GM18870 (cell line): ENCODE results near the gene PLPP6.
A peak's percentile ranks its signal among the peaks of the same experiment; 100 is the strongest.
"Not testable (repeated sequence)": the region's sequence is repeated elsewhere in the genome, so short reads cannot be mapped to it uniquely, and the experiment has no call there.

Source experiments
- ATAC-seq: cut with Tn5 transposase; IDR thresholded peaks from one replicate; pipeline ENCODE4 v1.9.1; 2021; ENCODE audit warnings: moderate library complexity; ENCODE audit not compliant: unreplicated experiment

The PLPP6 gene

DNA sequence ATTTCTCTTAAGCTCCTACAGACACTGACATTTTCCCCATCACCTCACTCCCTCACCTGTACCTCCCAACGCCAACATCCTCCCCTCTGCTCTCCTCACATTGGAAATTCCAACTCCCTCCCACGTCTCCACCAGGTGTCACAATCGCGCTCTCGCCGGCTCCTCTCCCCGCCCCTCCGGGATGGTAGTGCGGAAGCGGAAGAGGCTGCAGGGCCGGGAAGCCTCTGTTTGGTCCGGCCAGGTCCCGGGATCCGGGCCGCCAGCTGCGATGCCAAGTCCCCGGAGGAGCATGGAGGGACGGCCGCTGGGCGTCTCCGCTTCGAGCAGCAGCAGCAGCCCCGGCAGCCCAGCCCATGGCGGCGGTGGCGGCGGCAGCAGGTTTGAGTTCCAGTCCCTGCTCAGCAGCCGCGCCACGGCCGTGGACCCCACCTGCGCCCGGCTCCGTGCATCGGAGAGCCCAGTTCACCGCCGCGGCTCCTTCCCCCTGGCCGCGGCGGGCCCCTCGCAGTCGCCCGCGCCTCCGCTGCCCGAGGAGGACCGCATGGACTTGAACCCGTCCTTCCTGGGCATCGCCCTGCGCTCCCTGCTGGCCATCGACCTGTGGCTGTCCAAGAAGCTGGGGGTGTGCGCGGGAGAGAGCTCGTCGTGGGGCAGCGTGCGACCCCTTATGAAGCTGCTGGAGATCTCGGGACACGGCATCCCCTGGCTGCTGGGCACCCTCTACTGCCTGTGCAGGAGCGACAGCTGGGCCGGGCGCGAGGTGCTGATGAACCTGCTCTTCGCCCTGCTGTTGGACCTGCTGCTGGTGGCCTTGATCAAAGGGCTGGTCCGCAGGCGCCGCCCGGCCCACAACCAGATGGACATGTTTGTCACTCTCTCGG is at the start of gene PLPP6:
TSS of gene PLPP6 (plus strand) at position 187 of the 881 bp plus-strand sequence. CDS start at position 269, 82 bp downstream.
- peak; percentile 71 for ATAC-seq

DNA sequence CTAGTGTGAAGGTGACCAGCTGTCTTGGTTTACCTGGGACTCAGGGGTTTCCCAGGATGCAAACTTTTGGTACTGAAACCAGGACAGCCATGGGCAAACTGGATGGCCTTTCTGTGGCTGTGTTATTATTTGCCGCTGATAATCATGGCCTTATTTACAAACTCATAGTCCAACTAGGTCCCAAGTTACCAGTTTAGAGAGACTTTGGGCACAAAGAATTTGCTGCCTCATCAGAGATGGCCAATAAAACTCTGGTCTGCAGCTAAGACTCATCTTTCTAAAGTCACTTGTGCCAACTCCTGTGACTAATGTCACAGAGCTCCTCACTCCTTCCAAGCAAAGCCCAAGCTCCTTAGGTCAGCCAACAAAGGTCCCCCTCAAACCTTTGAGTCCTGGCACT is 47.5 kb upstream of the PLPP6 start:
- ATAC-seq = no peak

DNA sequence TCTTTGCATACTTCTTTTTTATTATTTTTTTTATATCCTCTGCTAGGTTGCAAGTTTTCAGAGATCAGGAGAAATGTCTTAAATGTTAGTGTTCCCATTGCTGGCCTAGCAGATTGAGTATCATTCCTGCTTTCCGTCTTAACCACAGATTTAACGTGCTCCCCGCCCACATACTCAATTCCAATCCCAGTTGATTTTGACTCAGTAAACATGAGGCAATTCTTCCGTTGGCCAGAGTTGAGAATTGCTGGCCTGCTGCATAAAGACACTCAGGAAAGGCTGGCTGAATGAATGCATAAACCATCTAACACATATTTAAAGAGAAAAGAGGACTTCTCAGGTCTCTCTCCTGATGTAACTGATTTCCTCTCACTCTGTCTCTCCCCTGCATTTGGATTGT is 46.8 kb upstream of the PLPP6 start:
- ATAC-seq = no peak

DNA sequence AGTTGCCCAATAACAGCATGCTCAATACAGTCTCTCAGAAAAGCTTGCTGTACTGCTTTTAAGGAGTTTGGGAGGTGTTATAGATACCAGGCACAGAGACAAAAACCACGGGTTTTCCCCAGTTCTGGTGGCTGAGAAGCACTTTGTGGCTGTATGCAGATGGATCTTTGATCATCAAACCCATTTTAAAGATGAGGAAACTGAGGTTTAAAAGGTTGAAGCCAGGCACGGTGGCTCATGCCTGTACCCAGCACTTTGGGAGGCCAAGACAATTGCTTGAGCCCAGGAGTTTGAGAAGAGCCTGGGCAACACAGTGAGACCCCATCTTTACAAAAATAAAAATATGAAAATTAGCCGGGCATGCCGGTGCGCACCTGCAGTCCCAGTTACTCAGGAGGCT is 46.3 kb upstream of the PLPP6 start:
- ATAC-seq = no peak

DNA sequence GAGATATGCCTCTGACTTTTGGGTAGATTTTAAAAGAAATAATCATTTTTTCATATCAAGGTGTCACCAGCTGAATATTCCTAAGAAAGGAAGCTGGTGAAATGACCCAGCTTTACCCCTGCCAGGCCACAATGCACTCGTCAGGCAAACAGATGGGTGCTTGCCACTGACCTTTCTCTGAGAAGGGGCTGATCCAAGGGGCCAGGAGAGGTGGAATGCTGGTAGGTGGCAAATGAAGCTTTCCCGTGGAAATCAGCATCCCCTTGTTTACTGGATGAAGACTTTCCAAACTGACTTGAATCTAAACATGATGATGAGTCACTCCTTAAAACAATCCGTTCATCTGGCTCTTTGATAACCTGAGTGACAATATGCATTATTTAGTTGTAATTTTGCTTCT is 44.3 kb upstream of the PLPP6 start:
- ATAC-seq = no peak

DNA sequence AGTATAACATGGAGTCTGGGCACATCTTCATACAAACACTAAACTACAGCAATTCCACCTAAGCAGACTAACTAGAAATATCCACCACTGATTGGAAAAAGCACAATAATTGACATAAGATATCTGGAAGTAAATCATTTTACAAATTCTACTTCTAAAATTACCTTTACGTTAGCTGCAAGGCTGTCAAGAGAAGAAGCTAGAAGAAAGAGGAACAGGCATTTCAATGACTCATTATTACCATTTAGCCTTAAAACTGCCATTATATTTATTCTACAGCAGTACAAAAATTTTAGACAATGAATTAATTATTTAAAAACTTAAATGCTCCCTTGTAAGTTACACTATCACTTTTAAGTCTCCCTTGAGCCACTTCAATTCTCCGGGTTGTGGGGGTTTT is 43.4 kb upstream of the PLPP6 start:
- no peak for ATAC-seq

DNA sequence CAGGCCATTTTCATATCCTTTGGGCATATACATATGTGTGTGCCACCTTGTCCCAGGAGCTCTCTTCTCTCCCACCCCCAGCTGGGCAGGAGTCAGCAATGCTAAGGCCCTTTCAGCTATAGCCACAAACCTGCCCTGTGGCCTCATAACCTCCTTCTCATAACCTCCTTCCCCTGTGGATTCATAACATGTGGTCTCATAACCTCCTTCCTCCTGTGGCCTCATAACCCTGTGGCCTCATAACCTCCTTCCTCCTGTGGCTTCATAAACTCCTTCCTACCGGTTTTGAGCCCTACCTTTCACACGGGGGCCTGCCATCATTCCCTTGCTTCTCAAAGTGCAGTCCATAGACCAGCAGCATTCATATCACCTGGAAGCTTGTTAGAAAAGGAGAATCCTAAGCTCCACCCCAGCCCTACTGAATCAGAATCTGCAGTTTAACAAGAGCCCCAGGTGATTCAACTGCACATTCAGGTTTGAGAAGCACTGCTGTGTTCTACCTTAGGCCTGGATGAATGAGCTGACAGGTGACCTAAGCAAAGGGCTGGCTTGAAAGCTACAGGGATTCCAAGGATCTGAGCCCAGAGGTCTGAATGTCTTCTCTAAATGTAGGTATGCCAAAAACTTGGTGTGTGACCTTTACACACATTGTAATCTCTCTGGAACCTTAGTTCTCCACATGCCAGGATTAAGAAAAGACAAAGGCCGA is 41.9 kb upstream of the PLPP6 start:
- no peak for ATAC-seq

DNA sequence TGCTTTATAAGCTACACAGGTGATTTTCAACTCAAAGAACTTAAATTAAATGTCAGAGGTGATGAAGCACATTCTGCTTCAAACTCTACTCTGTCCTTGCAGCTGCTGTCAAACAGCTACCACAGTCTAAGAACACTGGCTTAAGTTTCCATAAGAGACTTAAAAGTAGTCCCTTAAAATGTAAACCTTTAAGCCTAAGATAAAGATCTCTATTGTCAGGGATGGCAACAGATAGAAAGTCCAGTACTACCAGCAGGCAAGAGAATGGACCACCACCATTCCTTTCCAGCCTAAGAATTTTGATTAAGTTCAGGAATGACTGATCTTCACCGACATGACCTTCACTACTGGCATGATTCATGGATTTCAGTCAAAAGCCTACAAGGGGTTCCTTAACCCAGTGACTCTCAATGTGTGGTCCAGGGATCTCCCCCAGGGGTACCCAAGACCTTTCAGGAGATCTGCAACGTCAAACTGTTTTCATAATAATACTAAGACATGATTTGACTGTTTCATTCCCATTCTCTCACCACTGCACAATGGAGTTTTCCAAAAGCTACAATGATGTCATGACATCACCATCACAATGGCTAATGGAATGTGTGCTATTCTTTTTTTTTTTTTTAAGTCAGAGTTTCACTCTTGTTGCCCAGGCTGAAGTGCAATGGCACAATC is 41.1 kb upstream of the PLPP6 start:
- ATAC-seq = no peak

DNA sequence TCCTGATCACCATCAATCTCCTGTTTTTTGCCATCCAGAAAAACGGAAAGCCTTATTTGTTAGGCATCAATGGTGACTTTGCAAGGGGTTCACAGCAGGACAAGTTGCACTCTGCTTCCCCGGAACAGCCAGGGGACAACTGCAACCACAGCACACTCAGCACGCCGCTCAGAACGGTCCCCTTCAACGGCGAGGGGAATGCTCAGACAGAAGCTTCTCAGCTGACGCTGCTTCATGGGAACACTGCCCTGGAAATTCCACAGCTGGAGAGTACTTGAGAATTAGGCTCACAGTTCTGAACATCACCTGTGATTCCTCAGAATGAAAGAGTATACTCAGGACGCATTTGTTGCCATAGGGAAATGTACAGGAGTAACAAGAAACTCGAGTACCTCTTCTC is 40.1 kb upstream of the PLPP6 start:
- no peak for ATAC-seq

DNA sequence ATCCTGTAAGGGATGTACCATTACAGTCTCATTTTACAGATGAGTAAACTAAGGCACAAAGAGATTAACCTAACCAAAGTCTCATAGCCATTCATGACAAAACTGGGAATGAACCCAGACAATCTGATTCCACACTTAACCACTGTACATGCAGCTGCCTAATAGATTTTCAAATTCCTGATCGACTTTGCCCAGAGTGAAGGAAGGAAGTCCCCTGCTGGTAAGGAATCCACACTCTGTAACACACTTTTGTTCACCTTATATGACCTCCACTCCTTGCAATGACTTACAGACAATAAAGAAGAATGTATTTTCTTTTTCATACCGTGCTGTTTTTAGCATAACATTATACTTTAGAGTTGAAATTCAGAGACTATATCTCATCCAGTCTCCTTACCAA is 31.3 kb upstream of the PLPP6 start:
- no peak for ATAC-seq

DNA sequence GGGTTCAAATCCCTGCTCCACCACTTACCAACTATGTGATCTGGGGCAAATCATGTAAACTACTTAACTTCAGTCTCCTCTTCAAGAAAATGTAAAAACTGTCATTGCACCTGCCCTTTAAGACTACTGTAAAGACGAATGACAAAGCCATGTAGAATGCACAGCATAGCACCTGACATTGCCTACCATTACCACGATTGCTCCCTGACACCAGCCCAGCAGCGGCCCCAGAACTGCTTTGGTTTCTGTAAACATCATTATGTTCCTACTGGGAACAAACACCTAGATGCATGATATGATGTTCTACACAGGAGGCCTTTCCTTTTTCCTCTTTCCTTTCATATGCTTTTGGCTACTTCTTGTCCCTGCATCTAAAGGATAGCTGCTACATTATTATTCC is 23.1 kb upstream of the PLPP6 start:
- ATAC-seq = no peak

DNA sequence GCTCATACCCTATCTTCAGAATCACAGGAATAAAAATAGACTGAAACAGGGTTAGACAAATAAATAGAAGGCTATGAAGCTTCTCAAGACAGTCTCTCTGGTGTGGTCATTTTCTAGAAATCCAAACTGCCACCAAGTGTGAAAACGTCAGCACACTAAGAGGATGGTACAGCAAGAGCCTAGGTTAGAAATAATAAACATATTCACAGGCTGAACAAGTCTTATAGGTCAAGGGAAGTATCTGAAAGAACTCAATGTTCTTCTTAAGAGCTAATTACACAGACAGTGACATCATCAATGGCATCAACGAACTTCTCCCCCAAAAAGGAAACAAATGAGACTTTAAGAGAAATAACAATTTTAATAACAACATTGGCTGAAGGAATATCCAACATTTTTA is 22.7 kb upstream of the PLPP6 start:
- no peak for ATAC-seq

DNA sequence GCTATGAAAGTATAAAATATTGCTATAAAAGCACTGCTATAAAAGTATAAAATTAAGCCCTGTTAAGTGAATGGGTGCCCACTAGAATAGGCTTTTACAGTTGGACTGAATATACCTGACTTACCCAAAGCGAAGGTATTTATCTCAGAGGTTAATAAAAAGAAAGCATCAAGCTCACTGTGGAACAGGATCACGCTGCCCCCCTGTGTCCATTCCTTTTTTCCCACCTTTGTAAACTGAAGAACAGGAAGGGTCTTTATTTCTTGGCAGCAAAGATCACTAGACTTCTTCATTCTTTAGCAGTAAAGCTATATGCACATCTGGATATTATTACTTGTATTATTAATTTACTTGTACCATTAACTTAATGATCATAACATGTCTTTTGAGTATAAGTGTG is 22.1 kb upstream of the PLPP6 start:
- no peak for ATAC-seq

DNA sequence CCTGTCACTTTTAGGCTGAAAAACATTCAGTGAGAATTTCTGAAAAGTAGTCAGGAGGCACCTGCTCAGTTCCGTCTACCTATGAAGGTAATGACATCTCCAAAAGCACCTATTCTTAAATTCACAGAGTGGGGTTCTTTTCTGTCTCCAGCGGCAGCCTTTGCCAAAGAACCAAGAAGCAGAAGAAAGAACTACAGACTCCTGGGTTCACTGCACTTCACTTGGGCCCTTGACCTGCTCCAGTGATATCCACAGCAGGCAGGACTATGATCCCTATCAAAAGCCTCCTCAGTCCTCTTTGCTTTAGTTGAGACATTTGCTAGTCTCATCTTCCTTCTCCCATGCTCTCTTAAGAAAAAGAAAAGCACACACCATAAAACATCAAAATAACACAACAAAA is 19.7 kb upstream of the PLPP6 start:
- ATAC-seq = no peak

DNA sequence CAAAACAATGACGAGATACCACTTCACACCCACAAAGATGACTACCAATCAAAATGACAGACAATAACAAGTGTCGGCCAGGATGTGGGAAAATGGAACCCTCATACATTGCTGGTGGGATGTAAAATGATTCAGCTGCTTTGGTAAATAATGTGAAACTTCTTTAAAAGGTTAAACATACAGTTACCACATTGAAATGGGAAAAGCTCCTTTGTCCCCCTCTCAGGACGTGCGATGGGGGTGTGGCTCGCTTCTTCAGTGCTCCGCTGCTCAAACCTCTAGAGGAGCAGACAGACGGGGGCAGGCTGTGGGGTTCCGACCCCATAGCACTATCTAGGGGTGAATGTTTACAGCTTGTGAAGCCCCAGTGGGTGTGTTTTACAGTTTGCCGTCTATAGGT is 8.0 kb upstream of the PLPP6 start:
- ATAC-seq = no peak

DNA sequence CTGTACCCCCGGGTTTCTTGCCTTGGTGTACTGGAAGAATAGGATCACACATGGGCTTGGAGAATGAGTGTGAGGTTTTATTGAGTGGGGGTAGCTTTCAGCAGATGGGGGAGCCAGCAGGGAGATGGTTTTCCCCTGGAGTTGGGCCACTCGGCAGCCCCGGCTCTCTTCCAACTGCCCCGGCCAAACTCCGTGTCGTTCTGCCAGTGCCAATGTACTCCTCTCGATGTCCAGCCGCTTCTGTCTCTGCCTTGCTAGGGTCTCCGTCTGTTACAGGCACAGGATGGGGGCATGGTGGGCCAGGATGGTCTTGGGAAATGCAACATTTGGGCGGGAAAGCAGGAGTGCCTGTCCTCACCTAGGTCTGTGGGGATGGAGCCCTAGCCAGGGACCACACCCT is 7.6 kb upstream of the PLPP6 start:
- ATAC-seq = no peak

DNA sequence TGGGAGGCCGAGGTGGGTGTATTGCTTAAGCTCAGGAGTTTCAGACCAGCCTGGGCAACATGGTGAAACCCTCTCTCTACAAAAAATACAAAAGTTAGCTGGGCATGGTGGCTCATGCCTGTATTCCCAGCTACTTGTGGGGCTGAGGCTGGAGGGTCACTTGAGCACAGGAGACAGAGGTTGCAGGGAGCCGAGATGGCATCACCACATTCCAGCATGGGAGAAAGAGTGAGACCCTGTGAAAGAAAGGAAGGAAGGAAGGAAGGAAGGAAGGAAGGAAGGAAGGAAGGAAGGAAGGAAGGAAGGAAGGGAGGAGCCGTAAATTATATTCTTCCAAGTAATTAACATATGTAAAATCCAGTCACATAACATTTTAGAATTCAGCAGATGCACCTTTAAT is 5.9 kb upstream of the PLPP6 start:
- ATAC-seq = not testable (repeated sequence)

DNA sequence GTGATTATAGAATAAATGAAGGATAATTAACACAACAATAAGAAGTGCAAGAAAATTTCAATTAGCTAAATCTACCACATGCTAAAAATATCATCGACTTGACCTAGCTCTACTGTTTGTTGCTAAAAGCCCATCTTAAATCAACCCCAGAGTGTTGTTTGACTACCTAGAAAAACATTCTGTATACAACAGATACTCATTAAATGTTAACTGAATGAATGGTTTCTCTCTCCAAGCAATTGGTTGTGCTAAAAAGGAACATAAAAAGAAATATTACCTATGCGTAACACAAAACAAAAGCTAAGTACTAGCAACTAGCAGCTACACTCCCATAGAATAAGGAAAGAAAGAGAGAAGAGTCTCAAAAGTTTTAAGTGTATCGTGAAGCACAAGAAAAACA is 5.5 kb upstream of the PLPP6 start:
- ATAC-seq = no peak

DNA sequence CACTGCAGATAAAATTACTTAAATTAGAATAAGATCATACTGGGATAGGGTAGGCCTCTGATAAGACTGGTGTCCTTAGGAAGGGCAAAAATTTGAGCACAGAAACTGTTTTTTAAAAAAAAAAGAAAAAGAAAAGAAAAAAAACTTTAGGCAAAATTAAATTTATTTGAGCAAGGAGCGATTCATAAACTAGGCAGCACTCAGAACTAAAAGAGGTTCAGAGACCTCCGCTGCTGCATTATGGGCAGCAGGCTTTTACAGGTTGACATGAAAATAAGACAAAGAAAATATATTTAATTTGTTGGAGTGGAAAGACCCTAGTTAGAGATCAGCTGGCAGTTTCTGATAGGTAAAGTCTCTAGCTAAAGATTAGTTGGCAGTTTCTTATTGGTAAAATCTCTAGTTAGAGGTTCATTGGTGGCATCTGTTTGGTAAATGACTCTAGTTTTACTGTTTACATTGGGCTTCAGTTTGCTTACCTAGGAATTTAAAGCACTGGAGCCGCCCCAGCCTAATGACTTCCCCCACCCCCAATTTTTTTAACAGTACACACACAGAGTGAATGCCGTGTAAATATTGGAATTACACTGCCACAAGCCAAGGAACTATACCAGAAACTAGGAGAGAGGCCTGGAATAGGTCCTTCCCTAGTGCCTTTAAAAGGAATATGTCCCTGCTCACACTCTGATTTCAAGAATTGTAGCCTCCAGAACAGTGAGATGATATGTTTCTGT is 4.5 kb upstream of the PLPP6 start:
- no peak for ATAC-seq

DNA sequence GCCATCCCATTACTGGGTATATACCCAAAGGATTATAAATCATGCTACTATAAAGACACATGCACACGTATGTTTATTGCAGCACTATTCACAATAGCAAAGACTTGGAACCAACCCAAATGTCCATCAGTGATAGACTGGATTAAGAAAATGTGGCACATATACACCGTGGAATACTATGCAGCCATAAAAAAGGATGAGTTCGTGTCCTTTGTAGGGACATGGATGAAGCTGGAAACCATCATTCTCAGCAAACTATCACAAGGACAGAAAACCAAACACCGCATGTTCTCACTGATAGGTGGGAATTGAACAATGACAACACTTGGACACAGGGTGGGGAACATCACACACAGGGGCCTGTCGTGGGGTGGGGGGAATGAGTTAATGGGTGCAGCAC is 1.4 kb upstream of the PLPP6 start:
- not testable (repeated sequence) for ATAC-seq

DNA sequence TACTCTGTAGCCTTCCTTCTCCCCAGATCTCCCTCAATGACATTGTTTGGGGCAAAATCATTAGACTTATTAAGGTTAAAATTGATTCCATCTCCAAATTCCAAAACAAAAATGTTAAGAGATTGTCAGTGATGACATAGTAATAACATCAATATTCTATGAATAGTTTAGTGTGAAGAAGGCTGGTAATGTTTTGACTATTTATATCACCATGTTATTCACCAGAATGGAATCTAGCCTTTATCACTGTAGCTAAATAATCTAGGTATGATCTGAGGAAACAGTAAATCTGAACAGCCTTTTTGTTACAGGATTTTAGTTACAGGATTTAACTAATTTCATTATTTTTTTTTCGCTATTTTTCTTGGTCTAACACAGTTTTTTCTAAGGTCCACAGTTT is 929 bp upstream of the PLPP6 start:
- no peak for ATAC-seq
